IMR-90 (cell line): ENCODE results near the gene INPP5E. TPM values are rescaled to one million over a fixed set of nuclear protein-coding genes. Genes with fewer than 3 reads are reported as not detected.
A peak's percentile ranks its signal among the peaks of the same experiment; 100 is the strongest.

Experiments
- ATAC-seq: fragments of 200-7000 bp; cut with Tn5 transposase; 2 replicates; pipeline ENCODE4 v1.9.1; 2020; ENCODE audit warnings: low read depth, mild to moderate bottlenecking, moderate library complexity
- BruUV-seq: library from RNA; stranded (reverse); fragments of 400-500 nt; replicated peaks from 2 replicates; lab custom pipeline; 2021; lab: Mats Ljungman, UMichigan
- CTCF ChIA-PET: fragments of 300-600 bp; formaldehyde crosslinking; extraction: SDS; loops from one replicate; lab custom pipeline; 2021; ENCODE audit warnings: antibody characterized with exemption; lab: Yijun Ruan, JAX
- POLR2A ChIA-PET: fragments of 300-600 bp; sonication (Branson Sonifier 250); formaldehyde crosslinking; loops from one replicate; lab custom pipeline; 2022; ENCODE audit warnings: antibody characterized with exemption; ENCODE audit not compliant: unreplicated experiment; lab: Charles Lee
- DNase-seq: peaks from one replicate; pipeline ENCODE4 v3.0.0; 2013
- H2AFZ ChIP-seq: replicated peaks from 2 replicates; pipeline ENCODE3; 2013; ENCODE audit warnings: low read length, mild to moderate bottlenecking; ENCODE audit not compliant: poor library complexity
- H2AK5ac ChIP-seq: 2 replicates; pipeline ENCODE4 v1.6.1; 2013; ENCODE audit warnings: low read depth, low read length, inconsistent platforms
- H2AK9ac ChIP-seq: replicated peaks from 2 replicates; pipeline ENCODE3; 2013; ENCODE audit warnings: mild to moderate bottlenecking, low read depth, low read length, moderate library complexity; ENCODE audit not compliant: poor library complexity
- H2BK120ac ChIP-seq: 2 replicates; pipeline ENCODE4 v1.6.1; 2013; ENCODE audit warnings: low read depth, low read length, inconsistent platforms
- H2BK15ac ChIP-seq: 3 replicates; pipeline ENCODE4 v1.6.1; 2013; ENCODE audit warnings: low read depth, low read length, inconsistent platforms
- H2BK20ac ChIP-seq: 2 replicates; pipeline ENCODE4 v1.6.1; 2013; ENCODE audit warnings: low read depth, mild to moderate bottlenecking, inconsistent platforms, low read length, moderate library complexity
- H2BK5ac ChIP-seq: 2 replicates; pipeline ENCODE4 v1.6.1; 2013; ENCODE audit warnings: mild to moderate bottlenecking, low read depth, low read length, inconsistent platforms; ENCODE audit not compliant: poor library complexity, severe bottlenecking
- H3K14ac ChIP-seq: replicated peaks from 2 replicates; pipeline ENCODE4 v1.6.1; 2013; ENCODE audit warnings: low read depth, low read length, inconsistent platforms
- H3K18ac ChIP-seq: 2 replicates; pipeline ENCODE4 v1.6.1; 2013; ENCODE audit warnings: low read depth, low read length, control low read depth
- H3K23ac ChIP-seq: 2 replicates; pipeline ENCODE4 v1.6.1; 2013; ENCODE audit warnings: low read depth, low read length, inconsistent platforms
- H3K27ac ChIP-seq: 2 replicates; pipeline ENCODE4 v1.5.1; 2013; ENCODE audit warnings: mild to moderate bottlenecking, control low read depth, low read length; ENCODE audit not compliant: insufficient read depth
- H3K27me3 ChIP-seq: 2 replicates; pipeline ENCODE4 v1.6.1; 2013; ENCODE audit warnings: low read length; ENCODE audit not compliant: control insufficient read depth, insufficient read depth
- H3K36me3 ChIP-seq: 2 replicates; pipeline ENCODE4 v1.6.1; 2013; ENCODE audit warnings: low read length, mixed read lengths; ENCODE audit not compliant: control insufficient read depth, insufficient read depth
- H3K4ac ChIP-seq: 2 replicates; pipeline ENCODE4 v1.6.1; 2013; ENCODE audit warnings: low read depth, low read length, inconsistent platforms
- H3K4me1 ChIP-seq: 2 replicates; pipeline ENCODE4 v1.6.1; 2013; ENCODE audit warnings: low read length, mixed read lengths; ENCODE audit not compliant: control insufficient read depth, insufficient read depth
- H3K4me2 ChIP-seq: 2 replicates; pipeline ENCODE4 v1.6.1; 2013; ENCODE audit warnings: low read depth, mild to moderate bottlenecking, control low read depth, low read length, moderate library complexity
- H3K4me3 ChIP-seq: 2 replicates; pipeline ENCODE4 v1.5.1; 2013; ENCODE audit warnings: low read depth, mild to moderate bottlenecking, control low read depth, low read length, moderate library complexity; ENCODE audit not compliant: insufficient read depth
- H3K56ac ChIP-seq: 2 replicates; pipeline ENCODE4 v1.6.1; 2013; ENCODE audit warnings: low read length, inconsistent platforms; ENCODE audit not compliant: insufficient read depth; ENCODE audit errors: extremely low read depth
- H3K79me1 ChIP-seq, 2 experiments: 2 replicates each; pipeline ENCODE4 v1.6.1; 2013; ENCODE audit warnings: low read length in 2 of 2, inconsistent platforms in 1 of 2, low read depth in 1 of 2
- H3K9ac ChIP-seq: 2 replicates; pipeline ENCODE4 v1.6.1; 2013; ENCODE audit warnings: low read depth, low read length, control low read depth
- H3K9me1 ChIP-seq: 2 replicates; pipeline ENCODE4 v1.6.1; 2013; ENCODE audit warnings: low read length, inconsistent platforms; ENCODE audit not compliant: insufficient read depth
- H3K9me3 ChIP-seq: 2 replicates; pipeline ENCODE4 v1.6.1; 2013; ENCODE audit warnings: low read length; ENCODE audit not compliant: control insufficient read depth, insufficient read depth
- H4K20me1 ChIP-seq: 2 replicates; pipeline ENCODE4 v1.6.1; 2013; ENCODE audit warnings: low read length, inconsistent platforms; ENCODE audit not compliant: insufficient read depth
- H4K5ac ChIP-seq: 2 replicates; pipeline ENCODE4 v1.6.1; 2013; ENCODE audit warnings: mild to moderate bottlenecking, low read depth, low read length, control low read depth
- H4K8ac ChIP-seq, 2 experiments: 2 replicates each; pipeline ENCODE4 v1.6.1; 2013; ENCODE audit warnings: low read depth in 2 of 2, low read length in 2 of 2, control low read depth in 1 of 2, inconsistent platforms in 1 of 2
- H4K91ac ChIP-seq: 2 replicates; pipeline ENCODE4 v1.6.1; 2013; ENCODE audit warnings: low read depth, low read length, inconsistent platforms; ENCODE audit not compliant: insufficient read depth
- NFE2L2 ChIP-seq: fragments of 150-350 bp; IDR thresholded peaks from 2 replicates; pipeline ENCODE4 v1.6.1; 2016; ENCODE audit warnings: low read depth, mild to moderate bottlenecking, low read length
- WGBS, 2 experiments: methylation state at CpG; one replicate each; pipeline versions ENCODE4 v1.1.5 to v1.1.7; 2013; ENCODE audit warnings: missing lambda C conversion rate in 2 of 2; ENCODE audit not compliant: insufficient read length in 1 of 2; ENCODE audit errors: extremely low coverage in 2 of 2; 5-methylcytosine and 5-hydroxymethylcytosine counted together
- dilution Hi-C: fragments of 300-500 bp; cut with HindIII; formaldehyde crosslinking; loops from one replicate; pipeline ENCODE4 v1.14.3; 2018; ENCODE audit warnings: low sequenced_read_pairs; ENCODE audit not compliant: unreplicated experiment
- in situ Hi-C: fragments of 300-500 bp; cut with MboI; formaldehyde crosslinking; loops from 3 replicates; pipeline ENCODE4 v1.14.3; 2019; ENCODE audit warnings: low sequenced_read_pairs, inconsistent platforms, mixed read lengths
- intact Hi-C: fragments of 100-400 bp; cut with micrococcal nuclease; formaldehyde crosslinking; loops from 2 replicates; pipeline ENCODE4 v1.10.0; 2022
- polyA plus RNA-seq, 3 experiments: library from polyadenylated mRNA; depleted of rRNA; stranded (reverse); fragments of >200 nt; gene quantifications; 2 replicates each; pipeline ENCODE4 v1.2.3, GENCODE V29; 2012; ENCODE audit warnings: low replicate concordance in 1 of 3
- total RNA-seq: library from RNA; depleted of rRNA; stranded (reverse); fragments of >200 nt; gene quantifications from 2 replicates; pipeline ENCODE4 v1.2.3, GENCODE V29; 2012
- TF ChIP-seq, protein P1 (sequence below): fragments of 150-350 bp; IDR thresholded peaks from 2 replicates; pipeline ENCODE4 v1.6.1; 2017; ENCODE audit warnings: mild to moderate bottlenecking, antibody characterized with exemption, low read length, low read depth

The INPP5E gene
- total and polyA plus RNA-seq, 2 of the 4 experiments (the other 2 are of a cell fraction), result 1.6 to 9.4 TPM

DNA sequence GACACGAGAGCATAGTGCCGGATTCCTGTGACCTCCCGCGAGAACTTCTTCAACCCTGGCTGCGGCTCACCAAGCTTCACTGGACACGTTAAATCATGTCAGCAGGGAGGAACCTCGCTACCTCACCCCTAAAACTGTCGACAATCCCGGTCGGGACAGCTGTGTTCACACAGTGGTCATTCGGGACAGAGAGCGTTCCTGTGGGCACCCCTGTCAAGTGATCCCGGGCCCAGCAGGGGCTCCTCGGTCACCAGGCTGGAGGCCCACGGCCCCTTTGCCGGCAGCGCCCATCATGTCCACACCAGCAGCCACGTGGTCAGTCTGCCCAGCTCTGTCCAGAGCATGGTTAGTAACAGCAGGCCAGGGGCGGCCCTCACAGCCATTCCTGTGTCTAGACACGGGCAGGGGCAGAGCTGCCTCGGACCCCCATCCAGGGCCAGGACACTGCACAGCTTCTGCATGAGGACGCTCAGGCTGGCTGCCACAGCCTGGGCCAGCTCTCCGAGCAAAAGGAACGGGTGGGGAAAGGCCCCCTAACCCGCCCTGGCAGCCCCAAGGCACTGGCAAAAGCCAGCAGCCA, 3.5 kb downstream of the INPP5E start:
- no peak overlapping the region for H3K4me2 ChIP-seq
- no peak overlapping the region for H4K91ac ChIP-seq
- H3K18ac ChIP-seq, result no peak overlapping the region
- no peak overlapping the region for H3K56ac ChIP-seq
- POLR2A ChIA-PET, result no interaction called here
- dilution Hi-C loops, result no loop called here
- H3K9me3 ChIP-seq, result no peaks in the 10 kb centered on the region
- ATAC-seq (no peak), DNase-seq (no peak)
- peaks cover 33% of the 10 kb centered on the region for H3K36me3 ChIP-seq
- no peak overlapping the region for H3K14ac ChIP-seq
- 94% methylated on average over 17 of the region's 25 CpGs; no CpG with 5 or more reads in 1 of the 2 experiments for WGBS, 2 experiments
- H2BK15ac ChIP-seq, result no peak overlapping the region
- H2AFZ ChIP-seq, result no peak overlapping the region
- no peak overlapping the region for H2BK20ac ChIP-seq
- peak overlapping the region; percentile 48 for H2AK9ac ChIP-seq
- BruUV-seq, result no TSS peak
- peaks cover 63% of the 10 kb centered on the region for H4K20me1 ChIP-seq
- no peak overlapping the region for H3K4me3 ChIP-seq
- peaks cover 6 to 65% of the 10 kb centered on the region in 2 experiments for H3K79me1 ChIP-seq
- no peak overlapping the region for H3K27ac ChIP-seq
- intact Hi-C loops, result no loop called here
- no peak overlapping the region for H4K5ac ChIP-seq
- peaks cover 7% of the 10 kb centered on the region for H3K4me1 ChIP-seq
- in situ Hi-C loops, result no loop called here
- no peak overlapping the region for H4K8ac ChIP-seq
- H3K9me1 ChIP-seq, result peaks cover 8% of the 10 kb centered on the region; the same call in 1 of the 2 replicates
- TF ChIP-seq, protein P1, sequence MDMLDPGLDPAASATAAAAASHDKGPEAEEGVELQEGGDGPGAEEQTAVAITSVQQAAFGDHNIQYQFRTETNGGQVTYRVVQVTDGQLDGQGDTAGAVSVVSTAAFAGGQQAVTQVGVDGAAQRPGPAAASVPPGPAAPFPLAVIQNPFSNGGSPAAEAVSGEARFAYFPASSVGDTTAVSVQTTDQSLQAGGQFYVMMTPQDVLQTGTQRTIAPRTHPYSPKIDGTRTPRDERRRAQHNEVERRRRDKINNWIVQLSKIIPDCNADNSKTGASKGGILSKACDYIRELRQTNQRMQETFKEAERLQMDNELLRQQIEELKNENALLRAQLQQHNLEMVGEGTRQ, result no peak
- no peak for TF ChIP-seq NFE2L2
- no peak overlapping the region for H2AK5ac ChIP-seq
- CTCF ChIA-PET, result no interaction called here
- no peaks in the 10 kb centered on the region for H3K27me3 ChIP-seq
- H2BK5ac ChIP-seq, result no peak overlapping the region
- H3K9ac ChIP-seq, result no peak overlapping the region
- H2BK120ac ChIP-seq, result no peak overlapping the region
- H3K23ac ChIP-seq, result no peak overlapping the region
- H3K4ac ChIP-seq, result no peak overlapping the region
